Keratinocyte (primary cell): ENCODE measurements around the gene SH3GLB1. TPM values are rescaled to one million over a fixed set of nuclear protein-coding genes. Genes with fewer than 3 reads are reported as not detected.

Experiments
- DNase-seq: peaks from one replicate; pipeline ENCODE4 v3.0.0-alpha.2; 2011; ENCODE audit warnings: low read depth, missing footprints, low spot score
- FAIRE-seq: peaks from 2 replicates; lab custom pipeline; 2011; peaks lifted over from hg19 to GRCh38; lab: Jason Lieb, UNC
- H2AFZ ChIP-seq: 2 replicates; pipeline ENCODE4 v1.6.0; 2012; ENCODE audit warnings: low read length, control low read depth, inconsistent platforms; ENCODE audit not compliant: control insufficient read depth
- H3K27ac ChIP-seq: 2 replicates; pipeline ENCODE4 v1.5.1; 2011; ENCODE audit warnings: low read length; ENCODE audit not compliant: control insufficient read depth, insufficient read depth
- H3K27me3 ChIP-seq: 3 replicates; pipeline ENCODE4 v1.6.0; 2011; ENCODE audit warnings: low read length; ENCODE audit not compliant: control insufficient read depth, insufficient read depth; ENCODE audit errors: extremely low read depth
- H3K36me3 ChIP-seq, 2 experiments: 2 replicates in 1 of 2; 3 replicates in 1 of 2; pipeline ENCODE4 v1.5.1; 2011; ENCODE audit warnings: low read length in 2 of 2, mild to moderate bottlenecking in 1 of 2; ENCODE audit not compliant: control insufficient read depth in 2 of 2, insufficient read depth in 2 of 2; ENCODE audit errors: extremely low read depth in 1 of 2
- H3K4me1 ChIP-seq: 3 replicates; pipeline ENCODE4 v1.5.1; 2011; ENCODE audit warnings: low read length; ENCODE audit not compliant: control insufficient read depth, insufficient read depth; ENCODE audit errors: extremely low read depth
- H3K4me2 ChIP-seq: 3 replicates; pipeline ENCODE4 v1.6.0; 2011; ENCODE audit warnings: low read depth, low read length; ENCODE audit not compliant: control insufficient read depth, insufficient read depth; ENCODE audit errors: extremely low read depth
- H3K4me3 ChIP-seq, 3 experiments: fragments of 200-600 bp in 1 of 3; sonication (generic) in 1 of 3; 2 replicates in 2 of 3; 3 replicates in 1 of 3; pipeline ENCODE4 v1.5.1; 2011 to 2016; ENCODE audit warnings: low read length in 3 of 3, mild to moderate bottlenecking in 3 of 3, control low read depth in 2 of 3, inconsistent platforms in 1 of 3, low read depth in 1 of 3, mixed read lengths in 1 of 3, mixed run types in 1 of 3, moderate library complexity in 1 of 3; ENCODE audit not compliant: control insufficient read depth in 2 of 3, insufficient read depth in 2 of 3; ENCODE audit errors: extremely low read depth in 1 of 3
- H3K79me2 ChIP-seq: 2 replicates; pipeline ENCODE4 v1.6.0; 2012; ENCODE audit warnings: low read length; ENCODE audit not compliant: control insufficient read depth, insufficient read depth
- H3K9ac ChIP-seq: 3 replicates; pipeline ENCODE4 v1.6.0; 2011; ENCODE audit warnings: low read length; ENCODE audit not compliant: control insufficient read depth, insufficient read depth; ENCODE audit errors: extremely low read depth
- H3K9me1 ChIP-seq: 3 replicates; pipeline ENCODE4 v1.6.0; 2011; ENCODE audit warnings: low read length; ENCODE audit not compliant: control insufficient read depth, insufficient read depth; ENCODE audit errors: extremely low read depth
- H3K9me3 ChIP-seq: 2 replicates; pipeline ENCODE4 v1.5.1; 2012; ENCODE audit warnings: low read depth, low read length; ENCODE audit not compliant: control insufficient read depth
- H4K20me1 ChIP-seq: 3 replicates; pipeline ENCODE4 v1.6.0; 2011; ENCODE audit warnings: low read length; ENCODE audit not compliant: control insufficient read depth, insufficient read depth; ENCODE audit errors: extremely low read depth
- CTCF ChIP-seq, 3 experiments: IDR thresholded peaks in 1 of 3; conservative IDR thresholded peaks in 1 of 3; optimal IDR thresholded peaks in 1 of 3; 2 replicates in 2 of 3; 3 replicates in 1 of 3; pipeline versions ENCODE3 to v1.5.1; 2011; ENCODE audit warnings: low read length in 3 of 3, mild to moderate bottlenecking in 3 of 3, moderate library complexity in 2 of 3, control low read depth in 1 of 3, inconsistent platforms in 1 of 3; ENCODE audit not compliant: insufficient read depth in 2 of 3; ENCODE audit errors: extremely low read depth in 1 of 3
- EZH2 ChIP-seq: IDR thresholded peaks from one replicate; pipeline ENCODE4 v1.6.1; 2012; ENCODE audit warnings: inconsistent platforms, mild to moderate bottlenecking, low read length, moderate library complexity
- dilution Hi-C: fragments of 300-500 bp; cut with MboI; formaldehyde crosslinking; loops from one replicate; pipeline ENCODE4 v1.7.0; 2020; ENCODE audit warnings: low sequenced_read_pairs; ENCODE audit not compliant: extremely low pct_ligation_motif_present
- polyA plus RNA-seq, 5 experiments: library from polyadenylated mRNA; depleted of rRNA in 3 of 5; stranded (reverse) in 3 of 5; stranded (forward) in 1 of 5; unstranded in 1 of 5; fragments of >200 nt; gene quantifications; 1 replicate in 1 of 5; 2 replicates in 3 of 5; 3 replicates in 1 of 5; pipeline versions ENCODE4 v1.2.1 to v1.2.3, GENCODE V29; 2011 to 2012; ENCODE audit warnings: missing spikeins in 2 of 5, low read depth in 1 of 5, low replicate concordance in 1 of 5

The SH3GLB1 gene
- polyA plus RNA-seq, 1 donor (not counting 4 experiments of a cell fraction or from before 2014, with no cell fraction given): 77.1 TPM

- no peak for FAIRE-seq
- no peak overlapping the region for H2AFZ ChIP-seq
- no peak overlapping the region for H3K4me2 ChIP-seq
- H3K9me3 ChIP-seq: no peaks in the 10 kb centered on the region
- DNase-seq: no peak
- H3K4me3 ChIP-seq: no peak overlapping the region
- H3K79me2 ChIP-seq: no peaks in the 10 kb centered on the region
- no peak overlapping the region for H3K27ac ChIP-seq
- no peaks in the 10 kb centered on the region for H3K27me3 ChIP-seq
- H3K36me3 ChIP-seq: peaks cover 9 to 17% of the 10 kb centered on the region in 2 experiments
- TF ChIP-seq EZH2 (no peak), CTCF (optimal IDR thresholded peaks at IDR 0.05 in 1 of 3, IDR thresholded peaks at IDR 0.05 in 1 of 3, conservative IDR thresholded peaks at IDR 0.05 in 1 of 3; ENCODE audit: extremely low read depth in 1 of 3, insufficient read depth in 2 of 3, low read length in 3 of 3) (no peak)
- no peak overlapping the region for H3K9ac ChIP-seq
- H3K4me1 ChIP-seq: no peaks in the 10 kb centered on the region
- dilution Hi-C loops: no loop called here
- H3K9me1 ChIP-seq: no peaks in the 10 kb centered on the region
- H4K20me1 ChIP-seq: no peaks in the 10 kb centered on the region
Measured at GRCh38 chr1:86731416-86731815, 27.0 kb downstream of the SH3GLB1 start.

- no peaks in the 10 kb centered on the region for H4K20me1 ChIP-seq
- FAIRE-seq (no peak), DNase-seq (no peak)
- dilution Hi-C loops: no loop called here
- TF ChIP-seq EZH2 (no peak), CTCF (optimal IDR thresholded peaks at IDR 0.05 in 1 of 3, IDR thresholded peaks at IDR 0.05 in 1 of 3, conservative IDR thresholded peaks at IDR 0.05 in 1 of 3; ENCODE audit: extremely low read depth in 1 of 3, insufficient read depth in 2 of 3, low read length in 3 of 3) (no peak)
- no peak overlapping the region for H3K27ac ChIP-seq
- H3K4me2 ChIP-seq: no peak overlapping the region
- H3K79me2 ChIP-seq: no peaks in the 10 kb centered on the region
- H3K27me3 ChIP-seq: no peaks in the 10 kb centered on the region
- no peaks in the 10 kb centered on the region for H3K4me1 ChIP-seq
- no peak overlapping the region for H3K4me3 ChIP-seq
- H2AFZ ChIP-seq: no peak overlapping the region
- peaks cover 15 to 31% of the 10 kb centered on the region in 2 experiments for H3K36me3 ChIP-seq
- H3K9ac ChIP-seq: no peak overlapping the region
- no peaks in the 10 kb centered on the region for H3K9me1 ChIP-seq
- no peaks in the 10 kb centered on the region for H3K9me3 ChIP-seq
Measured at GRCh38 chr1:86733340-86733739, 29.0 kb downstream of the SH3GLB1 start.
